Stimulated activated CD8-positive, alpha-beta memory T cell treated with anti-CD3 and anti-CD28 coated beads, Interleukin-12 subunit alpha, Interleukin-12 subunit beta, amount 100 ng/mL, for 24 hours (primary cell): ENCODE data around the gene ASB10.

Experiments
- DNase-seq: peaks from one replicate; pipeline ENCODE4 v3.0.0-alpha.2; 2020; ENCODE audit errors: extremely low read depth

ASB10 gene

GRCh38 chr7:151135866-151136843 lies 50.9 kb downstream of the ASB10 start:
- DNase-seq, result no peak

GRCh38 chr7:151135525-151135845 lies 51.6 kb downstream of the ASB10 start:
- no peak for DNase-seq

- DNase-seq, result no peak
These were observed 52.1 kb downstream of the ASB10 start for GRCh38 chr7:151134743-151135524.

- no peak for DNase-seq
These were observed 52.9 kb downstream of the ASB10 start for GRCh38 chr7:151133986-151134742.

GRCh38 chr7:151133266-151133985 lies 53.6 kb downstream of the ASB10 start:
- no peak for DNase-seq

GRCh38 chr7:151132461-151133205 lies 54.4 kb downstream of the ASB10 start:
- no peak for DNase-seq

- DNase-seq, result no peak
These were observed 55.3 kb downstream of the ASB10 start for GRCh38 chr7:151131592-151132293.

- no peak for DNase-seq
These were observed 55.8 kb downstream of the ASB10 start for GRCh38 chr7:151131224-151131591.

GRCh38 chr7:151130741-151131157 lies 56.3 kb downstream of the ASB10 start:
- DNase-seq, result no peak

GRCh38 chr7:151129960-151130591 lies 57.0 kb downstream of the ASB10 start:
- DNase-seq, result no peak

GRCh38 chr7:151129117-151129959 lies 57.7 kb downstream of the ASB10 start:
- no peak for DNase-seq

- no peak for DNase-seq
These were observed 58.3 kb downstream of the ASB10 start for GRCh38 chr7:151128716-151129115.

GRCh38 chr7:151128144-151128543 lies 58.9 kb downstream of the ASB10 start:
- no peak for DNase-seq

- DNase-seq, result no peak
These were observed 60.4 kb downstream of the ASB10 start for GRCh38 chr7:151126491-151127137.

- no peak for DNase-seq
These were observed 61.1 kb downstream of the ASB10 start for GRCh38 chr7:151125846-151126481.
